Epithelial cell of proximal tubule (primary cell): ENCODE measurements around the gene VANGL1. TPM values are rescaled to one million over a fixed set of nuclear protein-coding genes. Genes with fewer than 3 reads are reported as not detected.

ENCODE experiments used
- DNase-seq: peaks from one replicate; pipeline ENCODE4 v3.0.0-alpha.2; 2011; ENCODE audit warnings: low read depth
- H3K4me3 ChIP-seq: 2 replicates; pipeline ENCODE4 v1.5.1; 2011; ENCODE audit warnings: low read depth, mild to moderate bottlenecking, low read length
- CTCF ChIP-seq: conservative IDR thresholded peaks from 2 replicates; pipeline ENCODE4 v1.5.1; 2012; ENCODE audit warnings: low read depth, mild to moderate bottlenecking, low read length
- total RNA-seq: library from RNA; depleted of rRNA; stranded (reverse); fragments of >200 nt; gene quantifications from 2 replicates; pipeline ENCODE4 v1.2.3, GENCODE V29; 2015

VANGL1 gene
- total RNA-seq, 1 donor from 2014 or later = 16.1 TPM

DNA sequence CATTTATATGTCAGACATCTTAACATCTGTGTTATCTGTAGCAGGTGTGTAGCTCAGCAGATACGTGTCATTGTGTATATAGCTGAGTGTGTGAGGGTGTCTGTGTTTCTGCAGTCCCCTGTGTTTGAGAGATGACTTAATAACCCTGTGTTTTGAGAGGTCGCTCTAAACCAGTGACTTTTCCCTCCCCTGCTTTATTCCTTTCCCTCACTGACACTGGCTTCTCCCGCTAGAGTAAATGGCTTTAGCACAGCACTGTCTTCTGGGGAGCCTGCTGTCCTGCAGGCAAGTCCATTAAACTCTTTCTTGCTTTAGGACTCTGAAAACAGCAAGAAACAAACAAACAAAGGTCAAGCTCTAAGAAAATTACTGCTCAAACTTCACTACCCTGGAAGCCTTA, 53.0 kb downstream of the VANGL1 start:
- TF ChIP-seq CTCF = no peak
- no peak overlapping the region for H3K4me3 ChIP-seq
- no peak for DNase-seq

- no peak overlapping the region for H3K4me3 ChIP-seq
- no peak for TF ChIP-seq CTCF
- DNase-seq = no peak
Measured at GRCh38 chr1:115697619-115698018, 55.8 kb downstream of the VANGL1 start.

DNA sequence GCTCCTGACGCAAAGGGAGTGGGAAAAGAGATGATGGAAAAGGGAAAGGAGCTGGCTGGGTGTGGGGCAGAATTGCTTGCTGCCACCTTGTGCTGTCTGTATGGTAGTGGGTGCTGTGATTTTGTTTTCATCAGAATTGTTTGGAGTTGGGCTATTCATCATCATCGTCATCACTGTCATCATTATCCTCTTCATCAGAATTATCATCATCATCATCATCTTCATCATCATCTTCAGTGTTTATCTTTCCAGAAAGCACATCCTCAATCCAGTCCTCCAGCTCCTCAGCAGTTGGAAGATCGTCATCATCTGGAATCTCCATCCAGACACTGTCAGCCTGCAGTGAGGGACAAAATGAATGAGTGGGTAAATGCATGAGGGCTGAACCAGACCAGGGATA, 59.3 kb downstream of the VANGL1 start:
- no peak for TF ChIP-seq CTCF
- DNase-seq = no peak
- H3K4me3 ChIP-seq = no peak overlapping the region

- no peak overlapping the region for H3K4me3 ChIP-seq
- DNase-seq = no peak
- no peak for TF ChIP-seq CTCF
Measured at GRCh38 chr1:115702959-115703358, 61.2 kb downstream of the VANGL1 start.

DNA sequence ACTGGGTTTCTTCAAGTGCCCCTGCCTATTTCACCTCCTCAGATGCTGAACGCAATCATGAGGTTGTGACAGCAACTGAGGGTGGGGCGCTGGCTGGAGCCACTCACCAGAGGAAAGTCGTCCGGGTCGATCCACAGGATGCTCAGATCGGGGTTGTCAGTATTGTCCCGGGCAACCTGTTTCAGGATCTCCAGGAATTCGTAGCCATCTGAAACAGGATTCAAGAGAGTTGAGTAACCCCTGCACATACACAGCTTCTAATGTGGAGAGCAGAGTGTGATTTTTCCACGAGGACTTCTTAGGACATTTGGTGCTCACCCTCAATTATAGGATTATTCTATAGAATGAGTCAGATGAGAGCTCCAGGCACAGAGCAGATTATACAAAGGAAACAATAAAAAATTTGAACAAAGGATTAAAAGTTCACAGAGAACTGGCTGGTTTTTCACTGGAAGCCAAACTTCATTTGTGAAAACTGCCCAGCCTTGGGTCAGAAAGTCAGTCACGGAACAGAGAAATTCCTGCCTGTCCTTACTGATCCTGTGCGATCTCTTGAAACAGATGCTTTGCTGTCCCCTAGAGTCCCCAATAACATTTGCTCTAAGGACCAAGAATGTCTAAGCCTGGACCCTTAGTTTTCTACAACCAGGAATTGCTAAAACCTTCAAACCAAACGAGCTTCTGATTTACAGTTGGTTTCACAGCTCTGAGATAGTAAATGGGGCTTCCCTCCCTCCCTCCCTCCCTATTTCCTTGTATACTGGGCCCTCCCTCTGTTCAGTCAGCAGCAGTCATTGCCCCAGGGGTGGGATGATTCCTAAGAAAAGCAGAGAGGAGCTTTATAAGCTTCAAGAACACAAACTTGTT, 63.5 kb downstream of the VANGL1 start:
- no peak for DNase-seq
- H3K4me3 ChIP-seq = no peak overlapping the region
- no peak for TF ChIP-seq CTCF

DNA sequence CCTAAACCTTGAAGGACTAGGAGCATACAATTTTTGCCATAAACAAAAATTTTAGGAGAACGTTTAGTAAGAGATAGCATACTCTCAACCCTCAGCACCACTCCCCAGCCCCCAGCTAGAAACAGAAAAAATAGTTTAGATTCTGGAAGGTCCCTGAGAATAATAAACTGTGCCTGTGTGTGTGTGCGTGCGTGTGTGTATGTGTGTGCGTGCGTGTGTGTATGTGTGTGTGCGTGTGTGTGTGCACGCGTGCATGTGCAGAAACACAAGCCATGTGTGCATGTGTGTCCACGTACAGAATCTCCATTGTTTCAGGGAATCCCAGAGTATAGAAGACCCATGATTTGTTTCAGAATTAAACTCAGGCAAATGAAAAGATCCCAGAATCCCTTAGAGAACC, 64.2 kb downstream of the VANGL1 start:
- no peak overlapping the region for H3K4me3 ChIP-seq
- DNase-seq = no peak
- no peak for TF ChIP-seq CTCF
